EH (cell line): ENCODE results near the gene COL5A1.

Experiments used
- DNase-seq: peaks from one replicate; pipeline ENCODE4 v3.0.0-alpha.2; 2015; ENCODE audit warnings: low read depth

The COL5A1 gene

GRCh38 chr9:134892820-134893420, 251.3 kb downstream of the COL5A1 start:
- no peak for DNase-seq
